GM19023 (cell line): Measurements from ENCODE around the gene SH3RF2.
A peak's percentile ranks its signal among the peaks of the same experiment; 100 is the strongest.

Source experiments
- ATAC-seq: cut with Tn5 transposase; IDR thresholded peaks from one replicate; pipeline ENCODE4 v1.9.1; 2021; ENCODE audit warnings: mild to moderate bottlenecking, moderate library complexity; ENCODE audit not compliant: unreplicated experiment

Gene SH3RF2

GRCh38 chr5:146040527-146040926 lies 104.1 kb downstream of the SH3RF2 start:
- no peak for ATAC-seq

- peak; percentile 80 for ATAC-seq
These were observed 104.9 kb downstream of the SH3RF2 start for GRCh38 chr5:146041180-146041789.

- ATAC-seq = no peak
These were observed 106.4 kb downstream of the SH3RF2 start for GRCh38 chr5:146042628-146043279.

GRCh38 chr5:146043722-146044121 lies 107.3 kb downstream of the SH3RF2 start:
- ATAC-seq = no peak

DNA sequence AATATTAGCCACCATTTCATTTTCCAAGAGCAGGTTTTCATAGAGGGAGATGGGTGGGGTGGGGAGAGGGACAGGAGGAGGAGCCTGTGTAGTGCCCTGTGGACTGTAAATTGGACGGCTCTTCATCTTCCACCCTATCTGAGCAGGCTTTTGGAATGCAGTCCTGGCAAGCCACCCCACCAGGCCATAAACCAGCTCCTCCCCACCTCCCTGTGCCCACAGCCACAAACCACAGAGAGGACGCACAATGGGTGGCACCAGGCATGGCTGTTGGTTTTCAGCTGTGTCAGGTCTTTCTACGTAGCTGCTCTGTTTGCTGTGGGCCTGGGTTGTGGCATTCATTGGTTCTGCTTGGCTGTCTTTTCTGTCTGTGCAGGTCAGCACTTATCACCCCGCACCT lies 111.0 kb downstream of the SH3RF2 start:
- no peak for ATAC-seq

- no peak for ATAC-seq
These were observed 112.8 kb downstream of the SH3RF2 start for GRCh38 chr5:146048994-146049703.

- no peak for ATAC-seq
These were observed 113.3 kb downstream of the SH3RF2 start for GRCh38 chr5:146049704-146050026.

DNA sequence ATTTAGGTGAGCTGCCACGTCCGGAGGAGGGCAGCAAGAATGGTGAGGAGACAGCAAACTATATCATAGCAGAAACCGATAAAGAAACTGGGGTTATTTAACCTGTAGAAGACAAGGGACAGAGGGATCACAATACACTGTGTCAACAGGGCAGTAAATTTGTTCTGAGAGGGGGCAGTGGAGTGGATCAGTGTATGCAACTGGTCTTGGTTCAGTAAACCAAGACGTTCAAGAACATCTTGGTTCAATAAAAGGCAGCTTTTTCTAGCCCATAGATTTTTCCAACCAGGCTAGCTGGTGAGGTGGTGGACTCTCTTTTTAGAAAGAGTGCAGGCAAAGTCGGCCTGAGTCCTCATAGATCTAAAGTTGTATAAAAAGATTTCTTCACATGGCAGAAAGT lies 113.7 kb downstream of the SH3RF2 start:
- no peak for ATAC-seq

- ATAC-seq = no peak
These were observed 115.3 kb downstream of the SH3RF2 start for GRCh38 chr5:146051678-146052077.

GRCh38 chr5:146052780-146053179 lies 116.4 kb downstream of the SH3RF2 start:
- ATAC-seq = no peak

DNA sequence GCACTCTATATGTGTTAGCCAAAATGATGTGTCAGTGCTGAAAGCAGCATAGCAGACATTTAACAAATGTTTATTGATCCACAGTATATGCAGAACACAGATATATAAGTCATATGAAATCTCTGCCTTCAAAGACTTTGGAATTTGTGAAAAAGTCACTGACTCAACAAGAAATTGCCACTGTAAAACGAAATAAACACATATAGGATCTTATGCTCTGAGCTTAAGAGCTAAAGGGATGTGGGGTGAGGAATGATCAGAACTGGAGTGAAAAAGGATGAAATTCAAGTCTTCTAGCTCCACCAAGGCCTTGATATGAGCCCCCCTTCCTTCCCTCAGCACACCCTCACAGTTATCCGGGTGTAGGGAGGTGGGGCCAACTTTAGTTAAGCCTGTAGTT lies 119.1 kb downstream of the SH3RF2 start:
- no peak for ATAC-seq

DNA sequence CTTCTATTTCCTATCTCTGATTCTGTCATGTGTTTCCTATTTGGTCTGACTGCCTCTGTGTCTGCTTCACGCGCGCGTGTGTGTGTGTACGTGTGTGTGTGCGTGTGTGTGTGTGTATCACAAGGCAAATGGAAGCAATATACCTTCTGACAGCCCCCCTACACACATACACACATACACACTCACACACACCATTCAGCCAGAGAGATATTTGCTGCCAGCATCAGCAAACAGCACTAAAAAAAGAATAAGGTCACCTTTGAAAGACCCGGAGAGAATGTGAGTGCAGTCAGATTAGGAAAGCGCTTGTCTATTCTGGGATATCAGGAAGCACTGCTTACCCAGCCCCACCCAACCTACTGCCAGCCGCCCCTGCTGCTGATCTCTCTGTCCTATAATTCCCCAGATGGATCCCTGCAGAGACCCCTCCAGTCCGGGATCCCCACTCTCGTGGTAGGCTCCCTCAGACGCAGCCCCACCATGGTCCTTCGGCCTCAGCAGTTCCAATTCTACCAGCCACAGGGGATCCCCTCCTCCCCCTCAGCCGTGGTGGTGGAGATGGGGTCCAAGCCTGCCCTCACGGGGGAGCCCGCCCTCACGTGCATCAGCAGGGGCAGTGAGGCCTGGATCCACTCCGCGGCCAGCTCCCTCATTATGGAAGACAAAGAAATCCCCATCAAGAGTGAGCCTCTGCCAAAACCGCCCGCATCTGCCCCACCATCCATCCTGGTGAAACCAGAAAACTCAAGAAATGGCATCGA lies 123.3 kb downstream of the SH3RF2 start:
- ATAC-seq = no peak

DNA sequence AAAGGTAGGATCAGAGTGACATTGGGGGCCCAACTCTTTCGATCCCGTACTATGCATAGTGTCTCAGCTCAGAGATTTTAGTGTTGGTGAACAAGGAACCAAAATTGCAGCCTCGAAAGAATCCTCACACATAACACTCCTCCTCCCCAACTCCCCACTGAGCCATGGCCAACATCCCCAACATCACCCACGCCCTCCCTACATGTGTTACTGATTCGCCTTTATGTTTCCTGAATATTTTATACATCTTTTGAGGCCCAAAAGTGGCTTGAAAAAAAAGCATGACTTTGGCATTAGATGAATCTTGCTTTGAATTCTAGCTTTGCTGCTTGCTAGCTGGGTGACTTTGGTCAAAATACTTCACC lies 123.8 kb downstream of the SH3RF2 start:
- ATAC-seq = no peak

DNA sequence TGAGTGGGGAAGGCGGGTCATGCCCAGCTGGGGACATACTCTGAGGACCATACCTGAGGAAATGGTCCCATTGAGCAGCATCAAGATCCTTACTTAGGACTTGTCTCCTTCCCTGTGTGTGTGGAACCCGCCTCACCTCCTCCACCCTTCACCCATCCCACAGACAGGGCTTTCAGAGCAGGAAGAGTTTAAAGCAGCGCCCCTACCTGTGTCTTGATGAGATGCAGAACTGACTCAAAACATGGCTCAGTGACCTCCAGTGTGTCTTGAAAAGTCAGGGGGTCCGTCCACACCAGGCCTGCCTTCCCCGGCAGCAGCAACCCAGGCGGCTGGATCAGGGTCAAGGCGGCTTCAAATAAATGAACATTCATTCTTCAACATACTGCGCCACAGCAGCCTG lies 130.6 kb downstream of the SH3RF2 start:
- no peak for ATAC-seq

DNA sequence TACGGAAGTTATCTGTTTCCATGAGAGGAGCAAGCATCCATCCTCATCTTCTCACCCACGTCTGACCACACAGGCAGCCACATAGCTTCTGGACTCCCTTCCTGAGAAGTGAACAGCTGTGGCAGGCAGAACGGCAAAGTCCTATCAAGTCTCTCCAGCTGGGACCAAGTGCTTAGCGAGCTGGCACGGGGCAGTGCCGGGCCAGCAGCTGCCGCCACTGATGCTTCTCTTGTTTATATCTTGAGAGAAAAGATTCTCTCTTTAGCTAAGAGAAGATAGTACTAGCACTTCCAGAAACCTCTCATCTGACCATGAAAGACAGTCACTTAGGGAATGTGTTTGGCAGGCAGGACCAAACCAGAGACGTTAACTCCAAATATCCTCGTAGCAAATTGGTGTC lies 131.8 kb downstream of the SH3RF2 start:
- ATAC-seq = no peak

DNA sequence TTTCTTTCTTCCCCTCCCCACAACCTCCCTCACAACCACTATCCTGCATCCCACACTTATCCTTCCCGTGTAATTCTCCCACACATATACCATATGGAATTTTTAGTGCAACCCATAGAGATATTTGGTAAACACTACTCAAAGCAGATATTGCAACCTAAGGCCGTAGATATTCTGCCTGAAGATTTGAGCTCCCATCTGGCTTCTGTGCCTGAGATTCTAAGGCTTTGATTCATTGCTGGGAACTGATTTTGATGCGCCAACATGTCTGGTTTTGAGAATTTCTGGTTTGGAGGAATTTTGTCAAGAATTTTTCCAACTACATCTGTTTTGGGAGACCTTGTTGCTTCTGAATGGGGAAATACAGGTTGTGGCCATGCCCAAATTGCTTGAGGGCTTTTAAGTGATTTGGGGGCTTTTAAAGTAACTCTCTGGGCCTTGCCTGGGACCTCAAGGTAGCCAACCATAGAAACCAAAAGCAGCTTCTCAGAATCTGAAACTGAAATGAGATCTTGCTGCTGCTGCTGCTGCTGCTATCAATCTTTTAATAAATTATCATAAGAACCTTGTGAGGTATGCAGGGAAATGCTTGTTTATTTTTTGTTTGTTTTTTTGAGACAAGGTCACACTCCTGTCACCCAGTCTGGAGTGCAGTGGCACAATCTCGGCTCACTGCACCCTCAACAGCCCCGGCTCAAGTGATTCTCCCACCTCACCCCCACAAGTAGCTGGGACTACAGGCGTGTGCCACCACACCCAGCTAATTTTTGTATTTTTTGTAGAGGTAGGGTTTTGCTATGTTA lies 132.8 kb downstream of the SH3RF2 start:
- ATAC-seq = peak; percentile 65

GRCh38 chr5:146069780-146070099 lies 133.4 kb downstream of the SH3RF2 start:
- ATAC-seq = peak; percentile 40

- no peak for ATAC-seq
These were observed 134.4 kb downstream of the SH3RF2 start for GRCh38 chr5:146070746-146071145.

- no peak for ATAC-seq
These were observed 134.8 kb downstream of the SH3RF2 start for GRCh38 chr5:146071171-146071570.

DNA sequence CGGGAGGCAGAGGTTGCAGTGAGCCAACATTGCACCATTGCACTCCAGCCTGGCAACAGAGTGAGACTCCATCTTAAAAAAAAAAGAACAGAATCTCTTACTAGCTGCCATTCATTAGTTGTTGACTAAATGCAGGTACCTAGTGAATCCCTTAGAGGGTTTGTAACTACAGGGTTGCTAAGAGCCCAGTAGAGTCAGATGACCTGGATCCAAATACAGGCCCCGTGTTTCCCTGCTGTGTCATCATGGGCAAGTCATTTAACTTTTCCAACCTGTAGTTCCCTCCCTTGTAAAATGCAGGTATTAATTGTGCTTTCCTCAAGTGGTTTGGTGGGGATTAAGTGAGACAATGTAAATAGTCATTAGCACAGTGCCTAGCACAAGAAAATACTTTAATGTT lies 136.2 kb downstream of the SH3RF2 start:
- ATAC-seq = no peak

DNA sequence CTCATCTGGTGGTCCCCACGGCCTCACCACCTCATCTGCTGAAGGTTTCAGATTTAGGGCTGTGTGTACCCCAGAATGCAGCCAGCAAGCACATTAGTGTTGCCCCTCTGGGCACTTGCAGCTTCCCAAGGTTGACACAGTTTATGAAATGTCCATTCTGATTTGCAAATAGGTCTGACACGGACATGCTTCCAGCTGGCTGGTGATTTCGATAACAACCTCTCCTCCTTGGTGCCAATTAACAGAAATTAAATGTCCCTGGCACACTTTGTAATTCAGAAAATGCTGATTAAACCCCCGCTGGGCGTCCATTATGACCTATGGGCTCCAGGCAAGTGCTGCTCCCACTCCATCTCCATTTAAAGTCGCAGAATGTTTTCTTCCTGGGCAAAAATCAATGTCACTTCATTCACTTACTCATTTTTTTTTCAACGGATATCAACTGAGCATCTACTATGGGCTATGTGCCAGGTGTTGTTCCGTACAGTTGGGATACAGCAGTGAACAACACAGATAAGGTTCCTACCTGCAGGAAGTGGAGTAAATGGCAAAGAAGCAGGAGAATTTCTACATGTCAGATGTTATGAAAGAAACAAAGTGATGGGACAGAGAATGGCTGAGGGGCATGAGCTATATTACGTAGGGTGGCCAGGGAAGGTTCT lies 137.0 kb downstream of the SH3RF2 start:
- ATAC-seq = no peak
